Activated naive CD4-positive, alpha-beta T cell (primary cell): ENCODE measurements around the gene SLC38A10.
"Not testable (repeated sequence)": the region's sequence is repeated elsewhere in the genome, so short reads cannot be mapped to it uniquely, and the experiment has no call there.

Experiments
- DNase-seq, 4 experiments: peaks; one replicate each; lab custom pipeline; 2025; lab: John Stamatoyannopoulos, UW

The SLC38A10 gene

GRCh38 chr17:81230043-81230820 is 64.9 kb downstream of the SLC38A10 start:
- DNase-seq: no peak

GRCh38 chr17:81229666-81229920 is 65.5 kb downstream of the SLC38A10 start:
- DNase-seq: no peak

- DNase-seq: no peak
These were observed 66.1 kb downstream of the SLC38A10 start for GRCh38 chr17:81228834-81229665.

GRCh38 chr17:81228420-81228819 is 66.7 kb downstream of the SLC38A10 start:
- DNase-seq: no peak

DNA sequence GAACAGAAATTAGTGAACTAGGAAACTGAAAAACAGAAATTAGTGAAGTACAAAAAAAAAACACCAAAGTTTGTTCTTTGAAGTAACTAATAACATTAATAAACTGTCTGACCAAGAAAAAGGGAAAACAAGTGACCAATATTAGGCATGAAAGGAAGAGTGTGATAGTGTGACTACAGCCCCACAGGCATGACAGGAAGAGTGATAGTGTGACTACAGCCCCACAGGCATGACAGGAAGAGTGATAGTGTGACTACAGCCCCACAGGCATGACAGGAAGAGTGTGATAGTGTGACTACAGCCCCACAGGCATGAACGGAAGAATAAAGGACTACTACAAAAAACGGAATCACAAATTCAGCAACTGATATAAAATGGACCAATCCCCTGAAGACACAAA is 67.5 kb downstream of the SLC38A10 start:
- not testable (repeated sequence) for DNase-seq

DNA sequence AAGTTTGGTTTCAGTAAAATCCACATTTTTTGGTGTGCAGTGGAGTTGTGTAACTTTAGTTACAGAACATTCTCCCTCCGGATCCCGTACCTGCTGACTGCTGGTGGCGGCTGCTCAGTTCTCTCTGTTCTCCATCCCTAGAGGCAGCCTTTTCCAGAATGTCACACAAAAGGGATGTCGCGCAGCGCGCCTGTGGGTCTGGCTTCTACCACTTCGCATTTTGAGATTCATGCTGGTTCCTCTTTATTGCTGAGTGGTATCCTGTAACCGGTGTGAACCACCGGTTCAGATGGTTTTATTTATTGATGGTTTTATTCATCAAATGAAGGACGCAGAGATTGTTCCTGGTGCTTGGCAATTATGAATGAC is 71.4 kb downstream of the SLC38A10 start:
- no peak for DNase-seq

DNA sequence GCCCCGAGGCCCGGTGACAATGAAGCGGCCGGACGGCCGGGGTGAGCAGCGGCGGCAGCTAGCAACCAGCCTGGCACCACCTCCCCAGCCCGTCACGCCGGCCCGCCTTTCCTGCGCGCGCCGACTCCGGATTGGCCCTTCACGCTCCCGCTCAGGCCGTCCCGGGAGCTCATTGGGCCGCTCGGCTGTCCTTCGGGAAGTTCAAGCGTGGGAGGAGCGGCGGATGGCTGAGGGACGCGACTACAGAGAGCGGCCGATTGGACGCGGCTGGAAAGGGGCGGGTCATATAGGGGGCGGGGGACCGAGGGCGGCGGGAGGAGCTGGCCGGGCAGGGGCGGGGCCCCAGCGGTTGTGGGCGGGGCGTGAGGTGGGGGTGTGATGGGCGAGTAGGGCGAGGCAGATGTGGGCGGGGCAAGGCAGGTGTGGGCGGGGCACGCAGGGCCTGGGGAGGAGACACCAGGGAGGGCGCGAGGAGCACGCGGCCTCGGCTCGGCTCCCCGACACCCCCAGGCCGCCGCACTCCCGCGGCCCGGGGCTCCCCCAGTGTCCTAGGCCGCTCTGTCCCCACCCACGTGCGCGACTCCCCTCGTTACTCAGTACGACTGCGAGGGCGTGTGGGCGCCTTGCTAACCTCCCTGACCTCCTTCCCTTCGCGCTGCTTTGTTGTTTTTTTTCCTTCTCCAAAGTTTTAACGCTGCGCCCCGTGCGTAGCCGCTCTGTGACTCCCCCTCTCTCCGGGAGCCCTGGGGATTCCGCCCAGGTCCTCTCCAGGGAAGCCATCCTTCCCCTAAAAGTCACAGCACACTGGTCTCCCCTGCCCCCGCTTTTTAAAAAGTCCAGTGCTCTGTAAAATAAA is 72.0 kb downstream of the SLC38A10 start, which contains the start of gene CEP131:
TSS of gene CEP131 (minus strand) at position 60 of the 856 bp plus-strand sequence. CDS start 2,909 bp downstream, outside the sequence.
- DNase-seq: peak; percentile 99 to 100 (median 100)

DNA sequence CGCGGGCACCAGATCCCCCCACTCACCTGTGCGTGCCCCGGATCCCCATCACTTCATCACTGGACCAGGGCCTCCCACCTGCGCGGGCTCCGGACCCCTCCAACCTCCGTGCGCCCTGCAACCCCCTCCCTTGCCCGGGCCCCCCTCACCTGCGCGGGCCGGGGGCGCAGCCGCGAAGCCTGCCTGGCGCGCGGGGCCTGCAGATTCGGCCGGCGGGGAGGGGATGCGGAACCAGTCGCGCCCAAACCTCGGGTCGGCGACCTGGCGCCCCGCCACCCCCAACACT is 72.5 kb downstream of the SLC38A10 start:
- no peak for DNase-seq

DNA sequence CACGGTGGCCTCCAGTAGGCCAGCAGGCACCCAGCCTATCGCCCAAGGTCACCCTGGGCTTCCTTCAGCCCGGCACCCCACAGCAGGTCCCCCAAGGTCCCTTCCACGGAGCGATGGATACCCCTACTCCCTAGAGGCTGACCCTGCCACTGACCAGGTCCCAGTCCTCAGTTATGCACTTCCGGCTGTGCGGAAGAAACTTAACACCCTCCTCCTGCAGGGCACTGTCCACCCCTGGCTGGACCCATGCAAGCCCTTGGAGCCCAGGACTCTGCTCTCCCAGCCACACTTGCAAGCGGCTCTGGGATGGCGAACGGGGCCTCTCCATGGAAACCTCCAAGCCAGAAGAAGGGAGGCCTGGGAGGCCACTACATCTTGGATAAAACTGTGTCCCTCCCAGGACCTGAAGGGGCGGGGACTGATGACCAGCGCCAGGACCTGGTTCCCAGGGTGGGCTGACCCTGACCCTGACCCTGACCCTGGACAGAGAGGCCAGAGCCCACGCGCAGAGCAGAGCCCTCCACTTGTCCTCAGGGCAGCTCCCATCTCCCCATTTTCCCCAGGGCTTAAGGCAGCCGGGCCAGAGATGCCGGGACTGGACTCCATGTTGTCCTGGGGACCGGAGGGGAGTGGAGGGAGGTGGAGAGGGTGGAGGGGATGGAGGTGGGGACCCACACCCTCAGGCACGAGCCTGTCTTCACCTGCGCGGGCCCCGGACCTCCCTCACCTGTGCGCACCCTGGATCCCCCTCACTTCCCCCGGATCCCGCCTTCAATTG is 73.1 kb downstream of the SLC38A10 start:
- no peak for DNase-seq

GRCh38 chr17:81221371-81221841 is 73.7 kb downstream of the SLC38A10 start:
- no peak for DNase-seq

- no peak for DNase-seq
These were observed 75.5 kb downstream of the SLC38A10 start for GRCh38 chr17:81219476-81220180.

DNA sequence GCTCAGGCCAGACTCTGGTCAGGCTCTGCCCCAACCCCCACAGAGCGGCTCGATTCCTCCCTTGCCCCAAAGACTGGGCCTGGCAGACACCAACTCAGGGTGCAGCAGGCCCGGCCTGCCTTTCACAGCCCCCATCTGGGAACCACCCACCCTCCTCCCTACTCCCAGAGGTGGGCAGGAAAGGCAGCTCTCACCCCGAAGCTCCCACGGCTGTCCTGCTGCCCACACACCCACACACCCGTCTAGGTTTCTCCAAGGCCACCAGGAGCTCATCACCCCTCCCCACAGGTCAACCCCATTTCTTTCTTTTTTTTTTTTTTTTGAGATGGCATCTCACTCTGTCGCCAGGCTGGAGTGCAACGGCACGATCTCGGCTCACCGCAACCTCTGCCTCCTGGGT is 76.1 kb downstream of the SLC38A10 start:
- no peak for DNase-seq

DNA sequence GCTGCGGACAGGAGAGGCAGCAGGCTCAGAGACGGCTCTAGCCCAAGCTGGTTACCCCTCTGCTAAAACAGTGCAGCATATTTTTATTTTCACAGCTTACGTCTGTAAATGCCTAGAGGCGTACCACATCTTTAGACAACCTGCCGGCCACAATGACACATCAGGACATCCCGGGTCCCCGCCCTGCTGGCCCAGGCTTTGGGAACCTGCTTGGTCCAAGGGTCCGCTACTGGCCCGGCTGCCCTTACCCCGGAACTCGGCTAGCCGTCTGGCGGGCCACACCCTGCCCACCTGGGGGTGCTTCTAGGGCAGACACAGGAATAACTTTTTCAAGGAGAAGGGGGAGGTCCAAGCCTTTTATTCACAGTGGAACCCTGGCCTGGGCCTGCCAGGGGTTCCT is 76.6 kb downstream of the SLC38A10 start:
- no peak for DNase-seq

- no peak for DNase-seq
These were observed 77.6 kb downstream of the SLC38A10 start for GRCh38 chr17:81217491-81217890.

DNA sequence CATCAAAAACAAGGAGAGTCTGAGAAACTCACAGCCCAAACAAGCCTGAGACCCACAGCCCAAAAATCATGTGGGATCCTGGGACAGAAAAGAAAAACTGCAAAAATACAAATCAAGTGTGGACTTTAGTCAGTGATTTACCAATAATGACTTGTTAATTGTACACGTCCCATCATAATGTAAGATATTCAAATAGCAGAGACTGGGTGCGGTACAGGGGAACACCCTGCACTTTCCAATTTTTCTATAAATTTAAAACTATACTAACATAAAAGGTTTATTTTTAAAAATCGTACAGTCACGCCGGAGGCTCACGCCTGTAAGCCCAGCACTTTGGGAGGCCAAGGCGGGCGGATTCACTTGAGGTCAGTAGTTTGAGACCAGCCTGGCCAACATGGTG is 81.1 kb downstream of the SLC38A10 start:
- no peak for DNase-seq

DNA sequence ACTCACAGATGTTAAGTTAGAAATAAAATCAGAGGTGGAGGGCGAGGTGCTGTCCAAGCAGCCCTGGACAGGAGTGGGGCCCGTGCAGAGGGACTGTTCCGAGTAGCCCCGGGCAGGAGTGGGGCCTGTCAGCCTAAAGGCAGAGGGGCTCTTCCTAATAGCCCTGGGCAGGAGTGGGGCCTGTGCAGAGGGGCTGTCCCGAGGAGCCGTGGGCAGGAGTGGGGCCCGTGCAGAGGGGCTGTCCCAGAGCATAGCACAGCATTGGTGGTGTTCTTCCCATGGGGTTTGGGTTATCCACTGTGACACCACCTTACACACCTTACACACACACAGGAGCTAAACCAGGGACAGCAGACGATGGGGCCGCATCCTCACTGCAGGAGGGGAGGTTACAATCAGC is 82.7 kb downstream of the SLC38A10 start:
- no peak for DNase-seq

DNA sequence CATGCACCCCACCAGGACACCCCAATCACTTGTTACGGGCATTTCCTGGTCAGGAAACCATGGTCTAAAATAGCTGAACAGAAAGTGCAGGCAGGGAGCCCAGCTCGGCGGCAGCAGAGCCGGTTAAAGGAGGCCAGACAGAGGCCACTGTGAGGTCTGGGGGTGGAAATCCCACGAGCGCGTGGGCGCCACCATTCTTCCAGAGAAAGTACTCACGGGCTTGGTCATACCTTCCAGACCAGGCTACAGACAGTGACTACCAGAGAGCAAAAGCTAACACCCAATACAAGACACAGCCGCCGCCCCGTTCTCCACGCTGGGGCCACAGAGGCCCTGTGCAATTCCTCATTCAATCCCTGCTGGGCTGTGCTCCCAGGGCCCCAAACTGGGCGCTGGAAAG is 84.2 kb downstream of the SLC38A10 start:
- DNase-seq: no peak

- DNase-seq: no peak
These were observed 84.6 kb downstream of the SLC38A10 start for GRCh38 chr17:81210466-81210865.

DNA sequence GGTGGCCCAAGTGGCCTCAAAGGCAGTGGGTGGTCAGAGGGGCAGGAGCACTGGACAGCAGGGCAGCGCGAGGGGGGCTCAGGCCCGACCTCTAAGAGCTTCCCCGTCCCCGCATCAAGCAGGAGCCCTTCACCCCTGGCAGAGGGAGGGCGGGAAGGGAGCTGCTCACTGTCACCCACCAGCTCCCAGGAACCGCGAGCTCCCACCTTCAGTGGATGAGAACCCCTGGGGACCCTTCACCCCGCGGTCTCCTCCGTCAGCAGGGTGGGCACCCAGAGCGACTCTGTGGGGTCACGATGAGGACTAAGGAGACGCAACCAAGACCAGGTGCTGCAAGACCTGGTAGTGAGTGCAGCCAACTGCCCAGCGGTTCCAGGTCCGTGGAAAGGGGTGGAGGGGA is 86.0 kb downstream of the SLC38A10 start:
- no peak for DNase-seq

GRCh38 chr17:81208651-81209050 is 86.5 kb downstream of the SLC38A10 start:
- DNase-seq: no peak
